Thoracic aorta (tissue), 2 donors: ENCODE measurements around the gene DPH6. TPM values are rescaled to one million over a fixed set of nuclear protein-coding genes. Genes with fewer than 3 reads are reported as not detected.

Source experiments
- ATAC-seq: fragments of 150-250 bp; one replicate; pipeline ENCODE4 v1.8.0; 2017; ENCODE audit warnings: low read depth; ENCODE audit not compliant: insufficient number of reproducible peaks, low FRiP score
- DNase-seq: peaks from one replicate; pipeline ENCODE4 v3.0.0-alpha.2; 2020; ENCODE audit warnings: low spot score
- H3K27ac ChIP-seq, 2 donors: fragments of 200-600 bp; sonication (generic); 1 replicate in 1 of 2; 2 replicates in 1 of 2; pipeline ENCODE4 v1.5.1; 2016; ENCODE audit warnings: mild to moderate bottlenecking in 2 of 2, moderate library complexity in 2 of 2
- H3K27me3 ChIP-seq: fragments of 200-600 bp; sonication (generic); replicated peaks from 2 replicates; pipeline ENCODE4 v1.6.0; 2016; ENCODE audit warnings: mild to moderate bottlenecking; ENCODE audit not compliant: insufficient read depth
- H3K36me3 ChIP-seq: fragments of 200-600 bp; sonication (generic); one replicate; pipeline ENCODE4 v1.5.1; 2016
- H3K4me1 ChIP-seq, 2 donors: fragments of 200-600 bp; sonication (generic); 1 replicate in 1 of 2; 2 replicates in 1 of 2; pipeline versions ENCODE4 v1.5.1 to v1.6.0; 2016; ENCODE audit warnings: low read depth in 2 of 2, mild to moderate bottlenecking in 1 of 2; ENCODE audit not compliant: control insufficient read depth in 1 of 2
- H3K4me3 ChIP-seq: fragments of 200-600 bp; sonication (generic); 2 replicates; pipeline ENCODE4 v1.5.1; 2016; ENCODE audit warnings: mild to moderate bottlenecking
- H3K9me3 ChIP-seq: fragments of 200-600 bp; sonication (generic); 2 replicates; pipeline ENCODE4 v1.5.1; 2016
- total RNA-seq, 2 donors: library from RNA; depleted of rRNA; stranded (reverse); fragments of >200 nt; gene quantifications; one replicate each; pipeline versions ENCODE4 v1.1.0 to v1.2.3, GENCODE V29; 2016
- TF ChIP-seq, protein P1 (sequence below): fragments of 200-600 bp; sonication (generic); IDR thresholded peaks from one replicate; pipeline ENCODE4 v1.5.1; 2019; ENCODE audit warnings: antibody characterized with exemption

Gene DPH6
- total RNA-seq, 2 donors from 2014 or later, result 11.5 to 34.8 TPM

DNA sequence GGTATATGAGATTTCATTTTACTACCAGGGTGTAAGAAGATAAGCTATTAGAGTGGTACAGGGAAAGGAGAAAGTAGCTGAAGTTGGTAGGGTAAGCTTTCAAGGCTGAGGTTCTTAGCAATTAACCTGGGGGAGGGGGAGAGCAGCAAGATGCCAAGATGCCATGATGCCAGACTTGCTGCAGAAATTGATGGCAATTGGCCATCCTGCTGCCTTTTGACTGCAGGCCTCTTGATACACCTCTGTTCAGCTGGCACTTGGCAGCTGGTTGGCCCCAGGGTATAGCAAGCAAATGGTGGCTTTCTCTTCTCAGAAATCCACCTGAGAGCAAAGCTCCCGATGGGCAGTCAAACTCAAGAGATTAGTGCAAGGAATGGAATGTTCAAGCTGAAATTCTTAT is 21.4 kb upstream of the DPH6 start:
- TF ChIP-seq, protein P1, sequence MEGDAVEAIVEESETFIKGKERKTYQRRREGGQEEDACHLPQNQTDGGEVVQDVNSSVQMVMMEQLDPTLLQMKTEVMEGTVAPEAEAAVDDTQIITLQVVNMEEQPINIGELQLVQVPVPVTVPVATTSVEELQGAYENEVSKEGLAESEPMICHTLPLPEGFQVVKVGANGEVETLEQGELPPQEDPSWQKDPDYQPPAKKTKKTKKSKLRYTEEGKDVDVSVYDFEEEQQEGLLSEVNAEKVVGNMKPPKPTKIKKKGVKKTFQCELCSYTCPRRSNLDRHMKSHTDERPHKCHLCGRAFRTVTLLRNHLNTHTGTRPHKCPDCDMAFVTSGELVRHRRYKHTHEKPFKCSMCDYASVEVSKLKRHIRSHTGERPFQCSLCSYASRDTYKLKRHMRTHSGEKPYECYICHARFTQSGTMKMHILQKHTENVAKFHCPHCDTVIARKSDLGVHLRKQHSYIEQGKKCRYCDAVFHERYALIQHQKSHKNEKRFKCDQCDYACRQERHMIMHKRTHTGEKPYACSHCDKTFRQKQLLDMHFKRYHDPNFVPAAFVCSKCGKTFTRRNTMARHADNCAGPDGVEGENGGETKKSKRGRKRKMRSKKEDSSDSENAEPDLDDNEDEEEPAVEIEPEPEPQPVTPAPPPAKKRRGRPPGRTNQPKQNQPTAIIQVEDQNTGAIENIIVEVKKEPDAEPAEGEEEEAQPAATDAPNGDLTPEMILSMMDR, result no peak
- H3K36me3 ChIP-seq, result no peaks in the 10 kb centered on the region
- H3K4me3 ChIP-seq, result no peak overlapping the region
- no peaks in the 10 kb centered on the region for H3K9me3 ChIP-seq
- no peaks in the 10 kb centered on the region for H3K27me3 ChIP-seq
- H3K4me1 ChIP-seq, result peaks cover 0 to 20% of the 10 kb centered on the region in 2 donors
- DNase-seq, result no peak
- ATAC-seq, result no peak
- no peak overlapping the region for H3K27ac ChIP-seq

DNA sequence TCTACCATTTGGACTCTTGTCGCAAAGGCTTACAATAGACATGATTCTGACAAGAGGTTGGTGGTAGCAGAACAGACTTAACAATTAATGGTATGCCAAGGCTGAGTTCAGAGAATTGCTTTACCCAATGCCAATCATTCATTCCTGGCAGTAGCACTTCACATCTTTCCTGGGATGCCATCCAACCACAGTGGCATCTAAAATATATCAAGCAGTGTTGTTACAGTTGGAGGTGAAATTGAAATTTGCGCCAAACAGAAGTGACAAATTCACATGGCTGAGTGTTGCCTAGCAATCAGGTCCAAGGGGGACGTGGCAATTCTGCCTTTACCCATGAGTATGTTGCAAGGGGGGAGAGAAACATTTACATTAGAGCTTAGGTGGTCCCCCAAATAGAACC is 21.0 kb upstream of the DPH6 start:
- Histone ChIP-seq H3K4me1 (peaks cover 0 to 20% of the 10 kb centered on the region in 2 donors), H3K9me3 (no peaks in the 10 kb centered on the region), H3K27me3 (no peaks in the 10 kb centered on the region), H3K36me3 (no peaks in the 10 kb centered on the region), H3K4me3 (no peak overlapping the region), H3K27ac (no peak overlapping the region)
- ATAC-seq (no peak), DNase-seq (no peak)
- TF ChIP-seq, protein P1, result no peak

DNA sequence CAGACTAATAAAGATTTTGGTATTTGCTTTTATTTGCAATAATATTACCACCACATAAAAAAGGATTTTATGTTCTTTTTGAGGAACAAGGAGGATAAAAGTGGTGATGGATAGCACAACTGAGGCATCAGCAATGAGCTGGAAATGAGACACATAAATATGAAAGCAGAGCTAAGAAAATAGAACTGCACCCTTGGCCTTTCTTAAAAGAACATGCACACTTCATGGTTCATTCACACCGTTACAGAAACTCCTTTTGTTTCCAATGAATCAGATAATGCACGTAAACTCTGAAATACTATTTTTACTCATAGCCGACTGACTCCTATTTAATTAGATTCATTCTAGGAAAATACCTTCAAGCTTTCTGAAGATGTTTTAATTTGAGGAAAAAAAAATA is 19.9 kb upstream of the DPH6 start:
- ATAC-seq, result no peak
- no peak for DNase-seq
- H3K27ac ChIP-seq, result no peak overlapping the region

DNA sequence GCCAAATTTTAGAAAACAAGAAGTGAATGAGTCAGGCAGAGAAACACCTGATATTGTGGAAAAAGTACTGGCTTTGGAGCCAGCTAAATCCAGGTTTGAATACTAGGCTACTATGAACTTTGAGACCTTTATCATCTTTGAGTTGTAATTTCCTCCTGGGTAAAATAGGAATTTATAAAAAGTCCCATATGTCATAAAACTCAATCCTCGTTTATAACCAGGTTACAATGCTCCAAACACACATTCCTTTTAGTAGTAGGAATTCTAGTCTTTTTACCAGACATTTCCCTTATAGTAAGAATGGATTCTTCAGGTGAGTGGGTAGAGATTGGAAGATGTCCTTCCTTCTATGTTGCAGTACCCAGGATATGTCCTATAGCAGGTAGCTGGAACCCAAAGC is 16.7 kb upstream of the DPH6 start:
- Histone ChIP-seq H3K9me3 (no peaks in the 10 kb centered on the region), H3K36me3 (no peaks in the 10 kb centered on the region), H3K27me3 (no peaks in the 10 kb centered on the region), H3K4me1 (peaks cover 0 to 33% of the 10 kb centered on the region in 2 donors), H3K4me3 (no peak overlapping the region), H3K27ac (no peak overlapping the region)
- DNase-seq (no peak), ATAC-seq (no peak)
- TF ChIP-seq, protein P1, result no peak

More for the DNA sequence above, 19.9 kb upstream of the DPH6 start:
- H3K9me3 ChIP-seq, result no peaks in the 10 kb centered on the region
- H3K36me3 ChIP-seq, result no peaks in the 10 kb centered on the region
- H3K4me3 ChIP-seq, result no peak overlapping the region
- no peaks in the 10 kb centered on the region for H3K27me3 ChIP-seq
- peaks cover 0 to 20% of the 10 kb centered on the region in 2 donors for H3K4me1 ChIP-seq
- TF ChIP-seq, protein P1, result no peak

DNA sequence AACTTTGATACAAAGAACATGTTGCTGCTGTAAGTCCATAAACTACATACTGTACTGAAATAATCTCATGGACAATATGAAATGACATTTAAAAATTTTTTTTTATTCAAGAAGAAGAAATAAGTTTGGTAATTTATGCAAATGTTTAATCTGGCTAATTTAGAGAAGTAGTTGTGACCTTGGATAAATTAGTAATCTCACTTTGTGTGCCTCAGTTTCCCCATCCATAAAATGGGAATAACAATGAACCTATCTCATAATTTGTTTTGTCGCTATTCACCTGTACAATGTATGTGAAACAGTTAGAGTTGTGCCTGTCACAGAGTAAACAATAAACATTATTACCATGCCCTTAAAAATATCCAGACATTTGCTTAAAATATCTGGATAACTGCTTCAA is 15.3 kb upstream of the DPH6 start:
- TF ChIP-seq, protein P1, result no peak
- DNase-seq (no peak), ATAC-seq (no peak)
- Histone ChIP-seq H3K27me3 (no peaks in the 10 kb centered on the region), H3K4me3 (no peak overlapping the region), H3K36me3 (no peaks in the 10 kb centered on the region), H3K4me1 (peaks cover 0 to 25% of the 10 kb centered on the region in 2 donors), H3K27ac (no peak overlapping the region), H3K9me3 (no peaks in the 10 kb centered on the region)
